IPS DF 19.7 (cell line): Measurements from ENCODE around the gene CFAP61.

Experiments
- DNase-seq: peaks from one replicate; pipeline ENCODE4 v3.0.0-alpha.2; 2013; ENCODE audit warnings: low read depth, low spot score

Gene CFAP61

DNA sequence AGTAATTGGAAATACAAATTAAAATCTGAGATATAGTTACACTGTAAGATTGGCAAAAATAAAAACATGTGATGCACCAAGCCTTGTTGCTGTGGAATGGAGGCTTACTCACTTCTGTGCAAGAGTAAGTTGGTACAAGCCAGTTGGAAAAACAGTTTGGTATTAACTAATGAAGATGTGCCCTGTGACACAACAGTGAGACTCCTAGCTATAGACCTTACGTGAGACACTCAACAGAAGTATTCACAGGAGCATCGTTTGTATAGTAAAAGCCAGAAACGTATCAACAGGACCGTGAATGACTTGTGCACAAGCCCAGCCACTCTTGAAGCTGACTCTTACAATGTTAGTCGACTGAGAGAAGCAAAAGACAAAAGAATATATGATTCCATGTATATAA lies 20.5 kb upstream of the CFAP61 start:
- no peak for DNase-seq

DNA sequence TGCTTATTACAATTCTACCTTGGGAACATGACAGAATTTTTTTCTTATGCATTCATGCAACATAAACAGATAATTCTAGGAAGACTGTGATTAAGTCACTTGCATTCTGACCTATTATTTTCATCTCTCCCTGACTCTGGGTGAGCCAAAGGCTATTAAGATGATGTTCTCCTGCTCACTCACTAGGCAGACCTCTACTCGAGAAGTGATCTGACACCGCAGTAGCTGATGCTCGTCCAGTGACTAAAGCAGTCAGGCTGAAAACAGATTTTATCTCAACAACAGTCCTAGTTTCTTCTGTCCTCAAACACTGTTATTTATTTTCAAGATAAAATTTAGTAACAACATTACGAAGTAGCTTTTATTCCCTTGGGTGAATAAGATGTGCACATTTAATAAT lies 17.8 kb upstream of the CFAP61 start:
- DNase-seq, result no peak

DNA sequence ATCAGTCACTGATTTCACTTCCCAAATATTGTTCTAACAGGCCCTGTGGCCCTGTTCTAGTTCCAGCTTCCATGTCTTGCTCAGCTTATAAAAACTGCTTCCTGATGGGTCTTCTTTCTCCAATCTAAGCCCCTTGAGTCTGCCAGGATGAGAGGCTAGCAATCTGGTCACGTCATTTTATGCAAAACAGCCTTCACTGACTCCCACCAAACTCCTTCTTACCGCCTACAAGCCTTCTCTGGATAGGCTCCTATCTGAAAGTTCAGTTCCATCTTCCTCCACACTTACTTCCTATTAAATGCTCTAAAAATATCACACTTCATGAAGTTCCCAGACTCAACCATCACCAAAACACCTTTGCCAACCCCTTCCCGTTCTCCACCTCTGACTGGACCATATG lies 15.6 kb upstream of the CFAP61 start:
- DNase-seq, result no peak

DNA sequence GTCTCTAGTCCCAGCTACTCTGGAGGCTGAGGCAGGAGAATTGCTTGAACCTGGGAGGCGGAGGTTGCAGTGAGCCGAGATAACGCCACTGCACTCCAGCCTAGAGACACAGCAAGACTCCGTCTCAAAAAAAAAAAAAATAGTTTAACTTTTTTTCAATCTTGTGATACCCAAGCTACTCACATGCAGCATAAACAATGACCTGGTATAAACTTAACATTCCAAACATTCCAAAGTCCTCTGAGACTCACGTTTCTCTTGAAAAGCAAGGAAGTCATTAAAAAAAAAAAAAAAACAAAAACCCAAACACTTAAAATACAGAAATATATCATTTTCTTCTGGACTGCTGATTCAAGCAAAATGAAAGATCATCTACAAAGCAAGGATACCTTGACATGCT lies 14.4 kb upstream of the CFAP61 start:
- DNase-seq, result no peak

DNA sequence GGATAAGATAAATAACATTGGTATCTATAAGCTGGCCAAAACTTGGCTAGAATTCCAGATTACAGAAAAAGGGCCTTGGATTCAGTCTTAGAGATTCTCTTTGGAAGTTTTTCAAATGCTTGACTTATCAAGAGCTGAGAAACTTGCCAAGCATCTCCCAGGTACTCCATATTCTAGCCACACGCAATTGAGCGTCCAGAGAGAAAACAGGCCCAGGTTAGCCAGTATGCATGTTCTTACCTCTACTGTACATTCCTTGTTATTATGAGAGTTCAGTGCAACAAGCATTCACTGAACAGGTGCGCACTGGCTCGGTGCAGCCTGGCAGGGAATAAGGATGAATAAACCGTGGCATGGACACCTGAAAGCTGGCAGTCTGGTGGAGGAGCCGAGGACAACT lies 13.7 kb upstream of the CFAP61 start:
- no peak for DNase-seq

DNA sequence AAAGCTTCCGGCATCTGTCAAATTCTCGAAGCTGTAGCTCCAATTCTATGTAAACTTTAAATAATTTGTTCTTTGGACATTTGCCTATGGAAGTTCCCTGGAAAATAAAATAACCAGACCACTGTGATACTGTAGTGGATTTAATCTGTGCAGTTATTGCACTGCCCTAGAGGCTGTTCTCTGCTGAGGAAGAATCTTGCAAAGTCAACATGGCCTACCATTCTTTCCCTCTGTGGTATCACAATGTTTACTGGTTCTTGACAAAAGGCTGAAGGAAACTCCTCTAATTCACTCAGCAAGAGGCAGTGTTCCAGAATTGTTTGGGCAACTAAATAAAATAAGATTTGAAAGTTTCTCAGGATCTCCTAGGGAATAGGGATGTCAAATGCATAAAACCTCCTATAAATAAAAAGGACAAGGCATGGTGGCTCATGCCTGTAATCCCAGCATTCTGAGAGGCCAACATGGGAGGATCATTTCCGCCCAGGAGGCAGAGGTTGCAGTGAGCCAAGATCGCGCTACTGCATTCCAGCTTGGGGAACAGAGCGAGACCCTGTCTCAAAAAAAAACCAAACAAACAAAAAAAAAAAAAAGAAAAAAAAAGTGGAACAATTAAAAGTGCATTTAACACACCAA lies 12.5 kb upstream of the CFAP61 start:
- no peak for DNase-seq

DNA sequence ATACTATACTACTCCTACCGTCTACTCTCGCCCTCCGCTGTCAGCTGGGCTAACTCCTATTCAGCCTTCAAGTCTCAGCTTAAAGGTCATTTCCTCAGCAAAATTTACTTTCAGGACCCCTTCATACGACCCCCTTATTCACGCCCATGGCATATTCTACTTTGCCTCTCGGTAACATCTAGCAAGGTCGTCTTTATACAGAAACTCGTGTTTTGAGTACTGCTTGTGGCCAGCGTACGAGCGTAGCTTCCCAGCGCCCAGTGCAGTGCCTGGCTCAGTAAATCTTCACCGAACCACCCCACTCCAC lies 612 bp upstream of the CFAP61 start:
- DNase-seq, result no peak

DNA sequence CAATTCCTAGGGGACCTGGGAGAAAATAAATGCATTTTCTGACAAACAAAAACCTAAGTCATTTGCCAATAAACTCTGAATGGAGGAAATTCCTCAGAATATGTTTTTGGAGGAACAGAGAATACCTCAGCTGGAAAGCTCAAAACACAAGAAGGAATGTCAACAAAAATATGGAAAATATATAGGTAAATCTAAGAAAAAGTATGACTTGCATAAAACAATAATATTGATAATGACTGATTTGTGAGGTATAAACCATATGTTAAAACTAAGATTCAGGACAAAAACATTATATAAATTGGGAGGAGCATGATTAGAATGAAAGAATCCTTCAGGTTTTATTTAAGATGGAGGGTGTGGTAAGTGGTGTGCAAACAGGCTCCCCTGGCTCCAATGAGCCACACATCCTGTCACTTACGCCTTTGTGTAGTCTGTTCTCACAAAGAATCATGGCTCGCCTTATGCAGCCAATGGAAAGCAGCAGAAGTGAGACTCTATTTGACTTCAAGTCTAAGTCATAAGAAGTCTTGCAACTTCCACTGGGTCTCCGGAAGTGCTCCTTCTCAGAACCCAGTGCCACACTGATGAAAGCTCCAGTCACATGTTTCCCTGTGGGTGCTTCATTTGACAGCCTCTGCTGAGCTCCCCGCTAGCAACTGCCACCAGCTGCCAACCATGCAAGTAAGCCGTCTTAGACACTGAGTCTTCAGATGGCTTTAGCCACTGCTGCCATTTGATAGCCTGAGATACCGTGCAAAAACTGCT lies 8.1 kb downstream of the CFAP61 start:
- DNase-seq, result no peak

DNA sequence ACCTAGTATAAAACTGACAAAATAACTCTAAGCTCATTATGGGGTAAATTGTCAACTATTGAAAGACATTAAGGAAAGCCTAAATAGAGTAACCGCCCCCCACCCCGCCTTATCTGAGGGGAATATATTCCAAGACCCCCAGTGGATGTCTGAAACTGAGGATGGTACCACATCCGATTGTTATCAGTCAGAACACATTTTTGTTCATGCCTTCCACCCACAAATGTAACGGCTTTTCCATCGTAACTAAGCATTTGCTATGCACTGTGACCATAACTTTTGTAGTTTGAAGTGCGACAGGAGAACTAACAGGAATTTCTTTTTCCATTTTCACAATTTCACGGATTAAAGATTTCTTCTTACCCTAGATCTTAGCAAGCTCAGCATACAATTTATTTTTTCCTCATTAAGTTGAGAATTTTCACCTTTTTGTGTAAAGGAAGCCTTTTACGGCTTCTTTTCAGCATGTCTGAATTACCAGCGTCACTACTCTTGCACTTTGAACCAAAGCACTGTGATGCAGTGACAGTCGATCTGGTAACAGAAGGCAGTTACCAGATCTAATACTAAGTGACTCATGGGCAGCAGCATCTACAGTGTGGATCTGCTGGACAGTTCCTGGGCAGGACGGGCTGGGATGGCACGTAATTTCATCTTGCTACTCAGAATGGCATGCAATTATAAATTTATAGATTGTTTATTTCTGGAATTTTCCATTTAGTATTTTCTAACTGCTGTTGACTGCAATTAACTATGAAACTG lies 11.8 kb downstream of the CFAP61 start:
- no peak for DNase-seq

DNA sequence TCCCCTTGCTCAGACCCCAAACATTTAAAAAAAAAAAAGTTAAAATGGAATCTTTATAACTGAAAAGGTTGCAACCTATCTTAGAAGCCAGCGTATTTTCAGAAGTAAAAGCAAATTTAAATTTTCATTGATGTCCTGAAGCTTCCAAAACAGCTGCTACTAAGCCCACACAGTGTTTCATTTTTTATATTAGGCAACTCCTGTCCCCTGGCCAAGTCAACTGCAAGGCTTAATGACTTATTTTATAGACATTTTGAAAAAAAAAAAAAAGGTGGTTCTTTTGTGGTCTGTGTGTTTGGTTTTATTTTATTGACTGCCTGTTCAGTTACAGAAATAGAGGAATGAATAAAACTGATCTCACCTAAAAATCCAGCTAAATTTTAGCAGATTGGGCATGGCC lies 13.0 kb downstream of the CFAP61 start:
- no peak for DNase-seq

DNA sequence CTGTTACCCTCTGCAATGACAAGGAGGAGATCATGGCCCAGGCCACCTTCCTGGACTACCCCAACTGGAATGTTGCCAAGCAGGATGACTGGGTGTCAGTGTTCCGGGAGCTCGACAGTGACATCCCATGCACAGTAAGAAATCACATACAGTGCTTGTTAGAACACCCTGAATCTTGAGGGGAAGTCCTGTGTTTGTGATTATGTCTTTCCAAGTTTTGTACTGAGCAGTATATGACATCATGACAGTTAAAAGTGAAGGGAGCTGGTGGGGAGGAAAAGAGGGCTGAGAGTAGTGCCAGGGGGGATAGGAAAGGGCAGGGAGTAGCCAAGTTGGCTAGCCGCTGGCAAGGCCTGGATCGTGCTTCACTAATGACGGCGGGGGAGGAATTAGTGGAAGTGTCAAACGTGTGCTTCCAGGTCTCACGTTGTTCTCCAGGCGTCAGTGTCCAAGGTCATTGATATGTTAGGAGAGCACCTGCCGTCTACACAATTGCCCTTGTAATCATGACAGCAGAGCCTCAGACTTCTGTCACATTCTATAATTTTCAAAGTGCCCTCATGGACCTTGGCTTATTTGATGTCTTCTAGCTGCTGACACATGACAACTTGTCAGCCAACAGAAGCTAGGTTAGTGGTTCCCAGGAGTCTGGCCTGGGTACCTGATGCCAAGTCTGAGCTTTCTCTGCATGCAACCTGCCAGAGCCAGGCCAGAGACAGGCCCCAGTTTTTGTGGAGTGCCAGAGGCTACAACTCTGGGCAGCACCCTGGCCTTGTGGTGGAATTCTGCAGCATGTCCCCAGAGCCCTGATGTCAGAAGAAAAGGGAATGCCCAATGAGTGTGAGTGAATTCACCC lies 18.8 kb downstream of the CFAP61 start:
- DNase-seq, result no peak

DNA sequence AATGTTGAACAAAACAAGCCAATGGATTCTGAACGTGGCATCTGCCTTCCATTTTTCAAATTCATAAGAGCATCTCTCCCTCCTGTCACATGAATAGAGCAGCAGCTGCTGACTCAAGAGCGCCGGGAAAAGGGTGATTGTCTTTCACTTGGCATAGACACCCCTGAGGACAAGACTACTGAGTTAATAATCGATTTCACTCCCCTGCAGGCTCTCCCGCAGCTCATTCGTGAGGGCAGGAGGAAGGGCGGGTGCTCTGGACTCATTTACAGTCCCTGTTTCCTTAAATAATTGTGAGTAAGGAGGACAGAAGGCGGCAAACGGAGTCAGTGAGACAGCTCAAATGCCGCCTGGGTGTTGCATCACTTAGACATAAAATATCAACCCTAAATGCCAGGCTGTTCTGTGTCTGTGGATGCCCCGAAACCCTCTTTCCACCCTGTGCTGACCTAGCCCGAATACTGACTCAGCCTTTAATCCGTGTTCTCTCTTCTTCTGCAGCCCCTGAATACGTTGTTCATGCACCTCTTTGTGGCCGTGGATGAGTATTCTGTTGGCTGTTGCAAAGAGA lies 21.6 kb downstream of the CFAP61 start:
- no peak for DNase-seq

DNA sequence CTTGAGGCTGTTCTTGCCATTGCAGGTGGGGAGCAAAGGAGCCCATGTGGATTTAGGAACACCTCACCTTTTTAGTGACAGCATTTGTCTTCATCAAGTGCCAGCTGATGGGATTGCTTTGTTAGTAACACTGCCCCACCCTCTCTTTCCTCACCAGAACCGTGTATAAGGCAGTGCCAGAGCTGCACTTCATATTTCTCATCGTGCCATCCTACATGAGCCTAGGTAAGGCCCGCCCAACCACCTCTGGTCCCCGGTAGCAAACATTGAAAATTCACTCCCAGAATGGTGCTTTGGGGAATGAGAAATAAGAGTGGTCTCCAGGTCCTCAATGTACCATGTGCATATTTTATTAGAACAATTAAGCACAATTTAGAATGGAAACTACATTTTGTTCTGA lies 22.7 kb downstream of the CFAP61 start:
- no peak for DNase-seq

DNA sequence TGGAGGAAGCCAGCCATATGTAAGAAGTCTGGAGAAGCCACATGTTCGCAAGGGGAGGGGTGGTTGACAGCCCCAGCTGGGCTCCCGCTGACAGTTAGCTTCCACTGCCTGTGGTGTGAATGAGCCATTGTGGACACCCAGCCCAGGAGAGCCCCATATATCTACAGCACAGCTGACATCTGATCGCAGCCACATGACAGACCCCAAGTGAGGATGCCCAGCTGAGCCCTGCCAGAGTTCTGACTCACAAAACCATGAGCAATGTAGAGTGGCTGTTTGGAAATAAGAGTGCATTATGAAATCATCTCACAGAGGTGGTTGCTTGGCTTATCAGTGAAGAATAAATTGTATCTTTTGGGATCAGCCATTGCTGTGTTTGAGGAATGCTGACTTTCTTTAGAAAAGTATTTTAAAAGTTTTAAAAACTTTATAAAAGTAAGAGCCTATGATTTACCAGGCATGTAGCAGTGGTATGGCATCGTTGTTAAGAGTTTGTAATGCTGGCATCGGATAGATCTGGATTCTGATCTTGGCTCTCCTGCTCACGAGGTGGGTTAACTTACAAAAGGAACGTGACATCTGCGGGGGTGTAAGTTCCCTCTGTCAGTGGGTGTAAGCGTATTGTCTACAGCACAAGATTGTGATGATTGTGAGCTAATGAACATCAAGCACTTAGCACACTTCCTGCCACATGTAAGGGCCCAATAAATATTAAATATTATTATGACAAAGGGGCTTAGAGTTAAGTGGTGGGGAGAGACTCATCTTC lies 24.1 kb downstream of the CFAP61 start:
- DNase-seq, result no peak

DNA sequence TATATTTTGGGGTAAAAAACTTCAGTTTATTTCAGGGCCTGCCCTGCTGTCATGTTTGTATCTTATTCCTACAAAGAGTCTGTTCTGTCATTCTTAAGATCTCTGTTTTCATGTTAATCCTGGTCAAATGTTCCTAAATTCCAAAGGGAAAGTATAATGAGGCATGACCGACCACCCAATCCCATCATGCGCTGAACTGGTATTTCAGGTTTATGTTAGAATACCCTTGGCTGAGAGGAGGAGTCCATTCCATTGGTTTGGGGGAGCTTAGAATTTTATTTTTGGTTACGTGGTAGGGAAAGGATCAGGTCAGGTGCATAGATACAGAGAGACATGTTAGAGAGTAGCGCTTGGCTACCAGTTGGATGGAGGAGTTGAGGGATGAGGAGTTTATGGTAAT lies 25.7 kb downstream of the CFAP61 start:
- no peak for DNase-seq

DNA sequence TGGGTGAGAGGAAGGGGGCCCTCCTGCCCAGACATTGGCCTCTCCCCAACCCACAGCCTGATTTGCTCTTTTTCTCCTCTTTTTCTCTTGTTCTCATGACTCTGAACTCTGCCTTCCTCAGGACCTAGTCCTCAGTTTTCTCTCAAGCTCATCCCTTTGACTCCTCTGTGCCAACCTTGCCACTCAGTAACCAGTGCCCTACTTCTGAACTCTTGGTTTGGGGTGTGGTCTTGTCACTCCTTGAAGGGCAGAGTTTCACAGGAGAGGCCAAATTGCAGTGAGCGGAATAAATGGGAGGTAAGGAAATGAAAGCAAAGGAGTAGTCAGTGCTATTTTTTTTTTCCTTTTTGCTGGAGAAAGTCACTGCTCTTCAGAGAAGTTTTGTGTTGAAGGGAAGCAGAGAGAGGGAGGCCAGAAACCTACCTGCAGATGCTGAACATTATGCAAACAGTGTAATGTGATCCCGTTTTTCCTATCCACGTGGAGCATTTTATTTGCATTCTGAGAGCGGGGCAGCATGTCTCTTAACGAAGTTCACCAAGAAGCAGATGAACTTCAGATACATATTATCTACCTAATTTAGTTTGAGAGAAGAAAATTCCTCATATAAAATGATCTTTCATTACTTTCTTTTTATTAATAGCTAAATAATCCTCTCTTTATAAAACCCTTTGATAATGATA lies 26.9 kb downstream of the CFAP61 start:
- DNase-seq, result no peak

DNA sequence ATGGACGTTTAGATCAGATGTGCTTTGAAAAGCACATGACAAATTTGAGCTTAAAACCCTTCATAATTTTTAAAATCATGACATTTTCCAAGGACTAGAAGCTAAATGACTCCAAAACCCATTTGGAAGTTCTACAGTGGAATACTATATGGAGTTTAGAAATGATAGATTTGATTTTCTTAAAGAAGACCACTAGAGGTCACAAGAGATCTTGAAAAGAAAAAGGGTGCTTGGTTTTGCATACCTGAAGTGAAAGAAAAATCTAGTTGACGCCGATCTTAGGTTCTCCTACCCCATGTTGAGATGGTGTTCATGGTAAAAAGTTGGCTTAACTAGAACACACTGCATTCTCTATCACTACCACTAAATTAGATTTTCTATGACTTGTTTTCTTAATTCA lies 31.5 kb downstream of the CFAP61 start:
- no peak for DNase-seq

DNA sequence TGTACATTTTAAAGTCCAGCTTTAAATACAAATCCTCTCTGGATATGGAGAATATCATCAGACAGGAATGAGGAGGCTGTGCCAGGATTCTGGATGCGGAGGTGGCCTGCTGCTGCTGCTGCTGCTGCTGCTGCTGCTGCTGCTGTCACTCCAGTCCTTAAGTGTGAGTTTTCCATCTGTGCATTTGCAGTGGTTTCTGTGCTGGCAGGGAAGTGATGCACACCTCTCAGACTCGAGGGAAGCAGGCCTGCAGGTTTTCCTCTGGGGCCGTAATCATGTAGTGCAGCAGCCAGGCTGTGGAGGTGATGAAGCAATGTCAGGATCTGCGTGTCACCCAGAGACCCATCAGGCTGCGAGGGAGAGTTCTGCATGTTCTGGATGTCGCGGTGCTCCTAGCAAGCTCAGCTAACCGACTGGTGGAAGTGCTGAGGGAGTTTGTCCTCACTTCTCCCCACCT lies 32.0 kb downstream of the CFAP61 start:
- no peak for DNase-seq

DNA sequence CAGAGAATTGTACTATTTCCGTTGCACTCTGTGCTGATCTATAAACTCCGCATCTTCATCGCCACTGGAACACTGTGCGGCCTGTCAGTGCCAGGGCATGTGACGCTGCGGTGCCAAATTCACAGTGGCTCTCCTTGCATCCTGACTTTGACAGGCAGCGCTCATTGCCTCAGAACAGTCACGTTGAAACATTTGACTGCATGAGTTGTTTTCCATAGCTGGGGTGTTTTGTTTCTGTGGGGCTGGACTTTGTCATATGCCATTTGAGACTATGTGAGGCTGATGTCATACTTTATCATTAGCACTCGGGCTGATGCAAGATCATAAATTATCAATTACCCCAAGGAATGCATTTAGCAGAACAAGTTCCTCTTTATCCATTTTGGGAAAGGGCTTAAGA lies 32.7 kb downstream of the CFAP61 start:
- DNase-seq, result no peak

DNA sequence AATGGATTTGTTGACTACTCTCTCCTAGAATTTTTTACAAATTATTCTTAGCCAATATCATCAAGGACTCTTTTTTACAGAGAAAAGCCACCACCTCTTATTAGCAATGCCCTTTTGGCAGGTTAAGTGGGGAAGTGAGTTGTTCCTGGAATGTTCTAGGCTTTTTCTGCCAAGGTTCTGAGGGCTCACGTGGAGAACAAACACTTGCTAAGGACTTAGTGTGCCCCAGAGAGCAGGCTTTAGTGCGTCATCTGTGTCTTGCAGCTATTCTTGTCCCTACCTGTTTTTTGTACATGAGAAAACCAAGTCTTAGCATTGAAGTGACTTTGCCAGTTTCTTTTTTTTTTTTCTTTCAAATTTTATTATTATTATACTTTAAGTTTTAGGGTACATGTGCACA lies 33.5 kb downstream of the CFAP61 start:
- no peak for DNase-seq
